ENCODE data around the gene CHRNE. TPM values are rescaled to one million over a fixed set of nuclear protein-coding genes. Genes with fewer than 3 reads are reported as not detected.

CHRNE gene
- 1 to 10 TPM; 1.0 to 1.4 (median 1.1) TPM for polyA plus RNA-seq (ENCODE audit: insufficient read length in 3 of 3)

- peak in 2 of 3 donors; percentile 74 to 77 for DNase-seq (ENCODE audit: low read depth in 3 of 3, low spot score in 2 of 3)
These were observed at the start of gene CHRNE for GRCh38 chr17:4903051-4903818. TSS of gene CHRNE (minus strand) at chr17:4903098. CDS start at chr17:4903063, 35 bp downstream.

- DNase-seq (ENCODE audit: low read depth in 3 of 3, low spot score in 2 of 3), result no peak
These were observed 48.6 kb upstream of the CHRNE start for GRCh38 chr17:4951486-4951885.

- no peak for DNase-seq (ENCODE audit: low read depth in 3 of 3, low spot score in 2 of 3)
These were observed 47.9 kb upstream of the CHRNE start, which contains the start of gene ENO3 for GRCh38 chr17:4950746-4951204. TSS of gene ENO3 (plus strand) at chr17:4951119. CDS start at chr17:4951830, 711 bp downstream.

- DNase-seq (ENCODE audit: low read depth in 3 of 3, low spot score in 2 of 3), result no peak
These were observed 47.3 kb upstream of the CHRNE start for GRCh38 chr17:4950075-4950745.

GRCh38 chr17:4949321-4950074, 46.6 kb upstream of the CHRNE start:
- DNase-seq (ENCODE audit: low read depth in 3 of 3, low spot score in 2 of 3), result no peak

GRCh38 chr17:4948931-4949320, 46.0 kb upstream of the CHRNE start:
- DNase-seq (ENCODE audit: low read depth in 3 of 3, low spot score in 2 of 3), result no peak

GRCh38 chr17:4948166-4948930, 45.5 kb upstream of the CHRNE start, which contains the start of gene PFN1:
TSS of gene PFN1 (minus strand) at chr17:4948530. CDS start at chr17:4948394, 136 bp downstream.
- DNase-seq (ENCODE audit: low read depth in 3 of 3, low spot score in 2 of 3), result peak in 1 of 3 donors; percentile 85

- no peak for DNase-seq (ENCODE audit: low read depth in 3 of 3, low spot score in 2 of 3)
These were observed 44.7 kb upstream of the CHRNE start for GRCh38 chr17:4947411-4948165.

- DNase-seq (ENCODE audit: low read depth in 3 of 3, low spot score in 2 of 3), result no peak
These were observed 44.1 kb upstream of the CHRNE start for GRCh38 chr17:4947010-4947410.

GRCh38 chr17:4946312-4946976, 43.5 kb upstream of the CHRNE start:
- no peak for DNase-seq (ENCODE audit: low read depth in 3 of 3, low spot score in 2 of 3)

GRCh38 chr17:4945944-4946280, 43.0 kb upstream of the CHRNE start:
- no peak for DNase-seq (ENCODE audit: low read depth in 3 of 3, low spot score in 2 of 3)

GRCh38 chr17:4945176-4945943, 42.5 kb upstream of the CHRNE start:
- DNase-seq (ENCODE audit: low read depth in 3 of 3, low spot score in 2 of 3), result no peak

GRCh38 chr17:4944554-4945175, 41.8 kb upstream of the CHRNE start:
- DNase-seq (ENCODE audit: low read depth in 3 of 3, low spot score in 2 of 3), result no peak

GRCh38 chr17:4944163-4944553, 41.3 kb upstream of the CHRNE start:
- DNase-seq (ENCODE audit: low read depth in 3 of 3, low spot score in 2 of 3), result no peak

GRCh38 chr17:4942760-4943508, 40.0 kb upstream of the CHRNE start:
- DNase-seq (ENCODE audit: low read depth in 3 of 3, low spot score in 2 of 3), result no peak

GRCh38 chr17:4941319-4941610, 38.4 kb upstream of the CHRNE start:
- DNase-seq (ENCODE audit: low read depth in 3 of 3, low spot score in 2 of 3), result no peak

- DNase-seq (ENCODE audit: low read depth in 3 of 3, low spot score in 2 of 3), result no peak
These were observed 37.8 kb upstream of the CHRNE start for GRCh38 chr17:4940555-4941318.
